ENCODE data around the gene WWC2. TPM values are rescaled to one million over a fixed set of nuclear protein-coding genes. Genes with fewer than 3 reads are reported as not detected.

WWC2 gene
- total RNA-seq, 1 experiment from 2014 or later, result 39.1 TPM

DNA sequence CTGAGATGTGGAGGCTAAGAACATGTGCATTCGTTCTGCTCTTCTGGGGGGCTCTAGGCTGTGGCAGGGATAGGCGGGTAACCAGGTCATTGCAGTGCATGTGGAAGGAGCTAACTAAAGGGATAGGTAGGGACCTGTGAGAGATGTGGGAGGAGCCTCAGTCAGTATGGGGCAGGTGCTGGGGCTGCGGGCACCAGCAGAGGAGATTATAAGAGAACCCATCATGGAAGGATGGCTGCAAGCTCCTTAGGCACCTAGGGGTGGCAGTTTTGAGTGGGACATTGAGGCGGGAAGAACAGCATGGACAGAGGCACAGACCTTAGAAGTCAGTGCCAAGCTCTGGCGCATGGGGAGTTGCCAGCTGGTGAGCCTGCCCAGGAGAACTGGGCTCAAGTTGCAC is 213.8 kb downstream of the WWC2 start:
- 0 out of 4 replicates have a peak, but pooled peaks cover 0 to 4% of the 10 kb centered on the region in 2 experiments for H3K36me3 ChIP-seq (ENCODE audit: control insufficient read depth in 1 of 2, insufficient read depth in 2 of 2, low read length in 2 of 2)

More for the DNA sequence above, 213.8 kb downstream of the WWC2 start:
- BruUV-seq (replicated peaks), result no TSS peak
- H3K9me3 ChIP-seq (ENCODE audit: control insufficient read depth in 1 of 2, insufficient read depth in 1 of 2, low read depth in 1 of 2, low read length in 2 of 2), result no peaks in the 10 kb centered on the region
- H4K20me1 ChIP-seq (ENCODE audit: insufficient read depth), result no peaks in the 10 kb centered on the region
- ChIA-PET POLR2A (no interaction called here), RAD21 (ENCODE audit: low non-redundant PET in 1 of 2, low total read pairs in 2 of 2, uncharacterized antibody in 2 of 2, unreplicated experiment in 2 of 2) (no interaction called here), CTCF (no interaction called here)
- H3K4me3 ChIP-seq (replicated peaks in 1 of 2; ENCODE audit: low read depth in 1 of 2, low read length in 2 of 2), result no peak overlapping the region
- TF ChIP-seq TCF7L2 (IDR thresholded peaks at IDR 0.05; ENCODE audit: borderline replicate concordance, extremely low read depth, insufficient read depth, insufficient read length) (no peak), ZFX (IDR thresholded peaks at IDR 0.05) (no peak), CBX3 (IDR thresholded peaks at IDR 0.05; ENCODE audit: low read depth) (no peak), REST (IDR thresholded peaks at IDR 0.05; ENCODE audit: low read depth) (no peak), ZBTB33 (IDR thresholded peaks at IDR 0.05; ENCODE audit: extremely low read depth, insufficient replicate concordance, low read length) (no peak), ELF1 (IDR thresholded peaks at IDR 0.05; ENCODE audit: borderline replicate concordance, low read depth) (no peak), EZH2phosphoT487 (IDR thresholded peaks at IDR 0.05; ENCODE audit: borderline replicate concordance) (no peak), SP1 (IDR thresholded peaks at IDR 0.05; ENCODE audit: low read depth) (no peak), JUND (IDR thresholded peaks at IDR 0.05) (no peak), CTCF (IDR thresholded peaks at IDR 0.05 in 2 of 3, conservative IDR thresholded peaks at IDR 0.05 in 1 of 3; ENCODE audit: borderline replicate concordance in 1 of 3, insufficient read depth in 1 of 3, low read depth in 2 of 3, low read length in 2 of 3) (no peak), SIN3A (IDR thresholded peaks at IDR 0.05; ENCODE audit: low read depth) (no peak), RAD21 (IDR thresholded peaks at IDR 0.05; ENCODE audit: low read depth) (no peak), POLR2A (IDR thresholded peaks at IDR 0.05; ENCODE audit: borderline replicate concordance, extremely low read depth, insufficient read depth, insufficient read length) (no peak), EGR1 (IDR thresholded peaks at IDR 0.05; ENCODE audit: low read depth) (no peak)
- TF ChIP-seq, protein P1, sequence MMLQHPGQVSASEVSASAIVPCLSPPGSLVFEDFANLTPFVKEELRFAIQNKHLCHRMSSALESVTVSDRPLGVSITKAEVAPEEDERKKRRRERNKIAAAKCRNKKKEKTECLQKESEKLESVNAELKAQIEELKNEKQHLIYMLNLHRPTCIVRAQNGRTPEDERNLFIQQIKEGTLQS (IDR thresholded peaks at IDR 0.05), result no peak
- no peaks in the 10 kb centered on the region for H3K9me2 ChIP-seq (ENCODE audit: insufficient read depth)
- H2AFZ ChIP-seq (ENCODE audit: low read depth, low read length, poor library complexity, severe bottlenecking), result no peak overlapping the region
- H3K4me1 ChIP-seq (ENCODE audit: control insufficient read depth in 1 of 2, insufficient read depth in 2 of 2, low read length in 2 of 2), result no peaks in the 10 kb centered on the region
- ATAC-seq (no peak), DNase-seq (ENCODE audit: low read depth, low spot score) (no peak)
- H3K27me3 ChIP-seq (ENCODE audit: insufficient read depth, low read length), result no peaks in the 10 kb centered on the region
- H3K4me2 ChIP-seq (ENCODE audit: low read length), result no peak overlapping the region
- H3K27ac ChIP-seq (ENCODE audit: low read depth, low read length), result no peak overlapping the region
- intact Hi-C loops (cut with micrococcal nuclease), result no loop called here
- no peak overlapping the region for H3K9ac ChIP-seq (ENCODE audit: low read length)
- H3K79me2 ChIP-seq (ENCODE audit: insufficient read depth, low read length), result no peaks in the 10 kb centered on the region
